OCI-LY1 (cell line): Measurements from ENCODE around the gene PNMT.
A peak's percentile ranks its signal among the peaks of the same experiment; 100 is the strongest.

Experiments
- EZH2 ChIP-seq: fragments of 200-600 bp; sonication (generic), shearing (Covaris generic); IDR thresholded peaks from 2 replicates; pipeline ENCODE4 v1.8.0; 2017; ENCODE audit warnings: borderline replicate concordance, mixed run types, mild to moderate bottlenecking, antibody characterized with exemption, low read length, moderate library complexity, mixed read lengths
- TF ChIP-seq, protein P1 (sequence below): fragments of 200-600 bp; sonication (generic), shearing (Covaris generic); IDR thresholded peaks from 2 replicates; pipeline ENCODE4 v1.5.1; 2017; ENCODE audit warnings: mild to moderate bottlenecking, antibody characterized with exemption, low read length, moderate library complexity, mixed read lengths

DNA sequence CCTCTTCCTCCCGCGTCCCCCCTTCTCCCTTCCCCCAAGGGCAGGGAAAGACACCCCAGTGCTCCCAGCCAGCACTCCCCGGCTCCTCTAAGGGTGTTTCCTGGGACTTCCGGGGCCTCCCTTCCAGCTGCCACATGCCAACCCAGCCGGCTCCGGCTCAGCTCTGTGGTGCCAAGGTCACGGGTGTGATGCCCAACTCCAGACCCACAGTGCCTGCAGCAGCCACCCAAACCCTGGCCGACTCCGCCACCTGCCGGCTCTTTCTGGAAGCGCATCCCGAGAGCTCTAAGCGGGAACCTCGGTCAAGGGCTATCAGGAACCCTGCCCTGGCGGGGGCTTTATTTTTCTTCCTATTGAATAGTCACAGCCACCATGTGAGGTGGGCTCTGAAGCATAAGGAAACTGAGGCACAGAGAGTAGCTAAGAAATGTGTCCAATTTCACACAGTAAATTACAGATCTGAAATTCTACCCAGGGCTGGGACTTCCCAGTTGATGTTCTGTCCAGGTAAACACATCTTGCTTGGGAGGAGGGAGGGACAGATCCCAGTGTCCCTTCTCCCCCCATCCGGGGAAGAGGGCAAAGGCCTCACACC lies 44.8 kb upstream of the PNMT start:
- TF ChIP-seq, protein P1, sequence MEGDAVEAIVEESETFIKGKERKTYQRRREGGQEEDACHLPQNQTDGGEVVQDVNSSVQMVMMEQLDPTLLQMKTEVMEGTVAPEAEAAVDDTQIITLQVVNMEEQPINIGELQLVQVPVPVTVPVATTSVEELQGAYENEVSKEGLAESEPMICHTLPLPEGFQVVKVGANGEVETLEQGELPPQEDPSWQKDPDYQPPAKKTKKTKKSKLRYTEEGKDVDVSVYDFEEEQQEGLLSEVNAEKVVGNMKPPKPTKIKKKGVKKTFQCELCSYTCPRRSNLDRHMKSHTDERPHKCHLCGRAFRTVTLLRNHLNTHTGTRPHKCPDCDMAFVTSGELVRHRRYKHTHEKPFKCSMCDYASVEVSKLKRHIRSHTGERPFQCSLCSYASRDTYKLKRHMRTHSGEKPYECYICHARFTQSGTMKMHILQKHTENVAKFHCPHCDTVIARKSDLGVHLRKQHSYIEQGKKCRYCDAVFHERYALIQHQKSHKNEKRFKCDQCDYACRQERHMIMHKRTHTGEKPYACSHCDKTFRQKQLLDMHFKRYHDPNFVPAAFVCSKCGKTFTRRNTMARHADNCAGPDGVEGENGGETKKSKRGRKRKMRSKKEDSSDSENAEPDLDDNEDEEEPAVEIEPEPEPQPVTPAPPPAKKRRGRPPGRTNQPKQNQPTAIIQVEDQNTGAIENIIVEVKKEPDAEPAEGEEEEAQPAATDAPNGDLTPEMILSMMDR, result peak; percentile 88
- no peak for TF ChIP-seq EZH2
